Stimulated activated CD8-positive, alpha-beta memory T cell treated with anti-CD3 and anti-CD28 coated beads, Interleukin-7, amount 100 ng/mL, for 1 hour (primary cell): Measurements from ENCODE around the gene KRT26.
"Not testable (repeated sequence)": the region's sequence is repeated elsewhere in the genome, so short reads cannot be mapped to it uniquely, and the experiment has no call there.

Experiments used
- DNase-seq, 2 donors: peaks; one replicate each; pipeline ENCODE4 v3.0.0-alpha.2; 2020; ENCODE audit warnings: low read depth in 2 of 2

KRT26 gene

DNA sequence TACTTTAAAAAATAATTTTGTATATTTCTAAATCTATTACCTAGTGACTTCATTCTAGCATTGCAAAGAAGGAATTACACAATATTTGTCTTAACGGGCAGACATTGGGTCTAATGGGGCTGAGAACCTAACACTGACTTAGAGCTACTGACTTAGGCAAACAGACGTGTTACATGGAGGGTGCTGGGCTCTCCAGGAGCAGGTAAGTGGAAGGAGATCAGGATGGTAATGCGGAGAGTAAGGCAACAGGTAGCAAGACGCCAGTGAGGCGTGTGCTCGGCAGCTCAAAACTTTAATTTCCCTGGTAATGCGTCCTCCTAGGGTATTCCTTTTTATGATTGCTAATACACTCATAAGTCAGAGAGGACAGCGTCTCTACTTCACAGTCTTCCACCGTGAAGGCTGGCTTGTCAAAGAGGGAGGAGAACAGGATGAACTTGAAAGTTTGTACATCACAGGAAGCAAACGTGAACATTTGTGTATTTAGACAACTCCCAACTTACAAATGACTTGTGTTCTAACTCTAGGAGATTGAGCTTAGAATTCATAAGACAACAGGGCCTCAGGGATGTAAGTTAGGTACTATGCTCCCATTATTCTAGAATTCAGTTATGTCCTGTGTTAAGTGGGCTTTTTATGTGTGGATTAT lies 23.1 kb upstream of the KRT26 start:
- no peak for DNase-seq

DNA sequence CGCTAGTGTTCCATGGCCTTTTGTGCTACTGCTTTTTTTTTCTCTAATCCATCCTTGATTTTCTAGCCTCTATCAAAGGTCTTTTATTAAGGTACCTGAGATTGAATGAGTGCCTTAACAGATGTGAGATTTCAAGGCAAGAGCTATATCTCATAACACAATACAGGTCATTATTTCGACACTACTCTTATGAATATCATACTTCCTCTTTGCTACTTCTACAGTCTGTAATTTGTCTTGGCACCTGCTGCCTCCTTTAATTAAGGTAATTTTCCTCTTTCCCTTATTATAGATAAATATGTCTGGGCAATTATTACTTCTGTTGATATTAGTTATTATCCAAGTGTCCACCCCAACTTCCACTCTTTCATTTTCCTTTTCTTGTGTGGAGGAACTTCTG lies 22.5 kb upstream of the KRT26 start:
- DNase-seq, result no peak

DNA sequence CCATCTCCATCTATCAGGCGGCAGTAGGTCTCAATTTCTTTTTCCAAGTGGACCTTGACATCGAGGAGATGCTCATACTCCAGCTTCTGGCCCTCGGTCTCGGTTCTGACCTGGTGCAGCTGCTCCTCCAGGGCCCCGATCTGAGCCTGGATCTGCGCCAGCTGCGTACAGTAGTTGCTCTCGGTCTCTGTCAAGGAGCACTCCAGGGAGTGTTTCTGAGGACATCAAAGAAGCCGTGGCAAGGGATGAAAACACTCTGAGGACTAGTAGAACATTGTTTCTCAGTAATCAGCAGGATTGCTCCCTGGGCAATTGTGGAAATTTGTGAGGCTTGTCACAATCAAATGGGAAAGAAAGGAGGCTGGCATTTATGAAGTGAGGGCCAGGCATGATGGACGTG lies 21.8 kb upstream of the KRT26 start:
- DNase-seq, result no peak

DNA sequence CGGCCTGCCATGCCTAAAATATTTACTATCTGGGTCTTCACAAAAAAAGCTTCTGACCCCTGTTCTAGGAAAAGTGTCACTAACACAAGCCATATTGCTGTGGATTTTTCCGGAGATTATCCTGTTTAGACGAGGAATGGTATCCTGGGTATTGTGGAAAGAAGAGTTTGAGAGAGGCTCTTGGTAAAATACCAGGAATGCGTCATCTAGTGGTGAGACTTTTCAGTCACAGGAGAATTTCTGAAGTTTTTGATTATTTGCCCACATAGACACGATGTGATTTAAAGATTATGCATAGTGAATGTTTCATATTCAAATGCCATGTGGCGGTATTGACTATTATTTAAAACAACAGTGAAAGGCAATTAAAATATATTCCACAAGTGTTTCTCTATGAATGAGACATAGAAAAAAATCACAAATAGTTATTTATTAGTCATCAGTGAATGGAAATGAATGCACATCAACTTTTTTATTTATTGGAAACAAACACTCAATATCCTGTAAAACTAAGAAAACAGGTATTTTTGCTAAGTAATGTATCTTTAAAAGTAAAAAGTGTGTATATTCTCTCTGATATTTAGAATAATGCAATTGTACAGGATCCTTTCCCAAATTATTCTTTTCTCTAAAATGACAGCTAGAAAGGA lies 19.9 kb upstream of the KRT26 start:
- DNase-seq, result no peak

DNA sequence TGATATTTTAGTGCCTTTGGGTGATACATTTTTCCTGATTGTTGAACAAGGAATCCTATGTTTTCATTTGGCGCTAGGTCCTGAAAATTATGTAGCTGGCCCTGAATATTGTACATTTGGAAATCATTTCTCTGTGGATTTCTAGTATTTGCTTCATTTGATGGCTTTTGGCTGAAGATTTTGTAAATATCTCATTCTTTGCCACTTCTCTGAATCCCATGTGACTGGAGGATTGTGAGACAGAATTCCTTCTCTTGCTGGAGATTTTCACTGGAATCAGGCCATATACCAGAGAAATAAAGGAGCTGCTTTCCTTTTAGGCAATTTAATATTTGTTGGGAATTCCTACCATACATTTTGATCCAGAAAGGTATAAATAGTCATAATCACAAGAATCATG lies 19.1 kb upstream of the KRT26 start:
- DNase-seq, result no peak

DNA sequence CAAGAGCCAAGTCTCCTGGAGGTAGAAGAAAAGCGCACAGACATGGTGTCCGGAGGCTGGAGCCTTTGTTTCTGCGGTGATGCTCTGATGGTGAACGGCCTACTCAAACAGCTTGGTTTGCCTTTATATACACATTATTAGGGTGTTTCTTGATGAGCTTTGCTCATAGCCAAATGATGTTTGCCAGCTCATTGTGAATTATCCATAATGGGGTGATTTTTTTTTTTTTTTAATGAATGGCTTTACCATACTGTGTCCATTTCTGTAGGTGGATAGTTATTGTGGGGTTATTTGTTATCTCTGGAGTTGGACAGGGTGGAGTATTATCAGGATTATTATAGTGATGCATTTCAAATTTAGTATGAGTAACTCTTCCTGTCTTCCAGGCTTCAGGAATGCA lies 10.4 kb upstream of the KRT26 start, which contains the start of gene KRT27:
KRT27 (minus strand) TSS at position 101 of the 400 bp plus-strand sequence; CDS start at position 44, 57 bp downstream.
- no peak for DNase-seq

DNA sequence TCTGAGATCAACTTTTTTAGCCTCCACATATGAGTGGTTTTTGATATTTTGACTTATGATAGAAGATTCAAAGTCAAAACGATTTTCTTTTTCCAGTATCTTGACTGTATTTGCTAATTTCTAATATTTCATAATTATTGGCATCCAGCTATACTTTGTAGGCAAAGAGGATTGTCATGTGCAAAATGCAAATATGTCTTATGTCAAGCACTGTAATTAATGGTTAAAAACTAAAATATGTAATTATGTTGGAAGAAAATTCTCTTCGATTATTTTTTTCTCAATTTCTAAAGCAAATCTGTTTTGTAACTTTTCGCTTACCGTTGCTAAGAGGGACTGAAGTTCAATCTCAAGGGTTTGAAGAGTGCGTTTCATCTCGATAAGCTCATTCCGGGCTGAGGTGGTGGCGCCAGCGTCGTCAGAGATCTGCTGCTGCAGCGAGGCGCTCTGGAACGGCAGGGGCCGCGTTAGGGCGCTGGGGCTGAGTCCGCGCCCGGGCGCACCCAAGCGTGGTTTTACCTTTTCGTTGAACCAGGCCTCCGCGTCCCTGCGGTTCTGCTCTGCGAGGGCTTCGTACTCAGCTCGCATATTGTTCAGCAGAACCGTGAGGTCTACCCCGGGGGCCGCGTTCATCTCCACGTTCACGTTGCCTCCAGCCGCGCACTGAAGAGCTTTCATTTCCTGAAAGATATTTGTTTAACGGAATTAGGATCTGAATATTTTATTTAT lies 7.3 kb upstream of the KRT26 start:
- no peak for DNase-seq

DNA sequence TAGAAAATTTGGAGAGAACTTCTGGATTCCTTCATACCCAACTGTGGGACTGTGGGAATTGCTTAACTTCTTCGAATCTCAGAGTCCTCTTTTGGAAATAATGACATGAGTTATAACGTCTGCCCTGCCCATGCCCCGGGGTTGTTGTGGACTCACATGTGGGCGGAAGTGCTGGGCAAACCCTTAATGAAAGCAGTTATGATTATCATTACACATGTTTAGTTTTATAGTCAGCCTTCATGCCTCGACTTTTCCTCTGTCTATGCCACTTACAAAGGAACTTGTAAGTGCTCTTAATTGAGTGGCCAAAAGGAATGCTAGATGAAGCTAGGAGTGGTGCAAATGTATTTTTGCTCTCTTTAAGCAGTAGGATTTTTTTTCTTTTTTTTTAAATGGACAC lies 6.5 kb upstream of the KRT26 start:
- DNase-seq, result no peak

DNA sequence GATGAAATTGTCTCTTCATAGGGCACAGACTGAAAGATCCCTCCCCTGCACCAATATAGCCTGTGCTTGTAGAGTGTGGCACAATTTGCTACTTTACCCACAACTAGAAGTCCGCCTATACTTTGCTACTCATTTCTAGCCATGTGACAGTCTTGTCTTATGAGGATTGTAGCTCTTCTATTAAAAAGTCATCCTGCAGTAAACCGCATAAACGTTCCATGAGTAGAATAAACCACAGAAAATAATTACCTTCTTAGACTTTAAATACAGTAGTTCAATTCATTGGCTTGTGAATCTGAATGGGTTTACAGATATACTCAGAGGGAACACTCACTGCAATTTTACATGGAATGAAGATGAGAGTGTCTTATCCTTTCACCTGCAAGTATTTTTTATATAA lies 6.0 kb upstream of the KRT26 start:
- DNase-seq, result no peak

DNA sequence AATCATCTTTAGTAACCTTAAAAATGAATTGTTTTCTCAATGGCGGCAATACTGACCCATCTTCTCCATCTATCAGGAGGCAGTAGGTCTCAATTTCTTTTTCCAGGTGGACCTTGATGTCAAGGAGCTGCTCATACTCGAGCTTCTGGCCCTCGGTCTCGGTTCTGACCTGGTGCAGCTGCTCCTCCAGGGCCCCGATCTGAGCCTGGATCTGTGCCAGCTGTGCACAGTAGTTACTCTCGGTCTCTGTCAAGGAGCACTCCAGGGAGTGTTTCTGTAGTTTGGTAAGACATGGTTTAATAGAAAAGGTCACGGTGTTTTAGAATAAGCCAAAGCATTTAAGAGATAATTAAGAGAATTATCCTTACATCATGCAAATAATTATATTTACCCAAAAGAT lies 5.5 kb upstream of the KRT26 start:
- DNase-seq, result no peak

DNA sequence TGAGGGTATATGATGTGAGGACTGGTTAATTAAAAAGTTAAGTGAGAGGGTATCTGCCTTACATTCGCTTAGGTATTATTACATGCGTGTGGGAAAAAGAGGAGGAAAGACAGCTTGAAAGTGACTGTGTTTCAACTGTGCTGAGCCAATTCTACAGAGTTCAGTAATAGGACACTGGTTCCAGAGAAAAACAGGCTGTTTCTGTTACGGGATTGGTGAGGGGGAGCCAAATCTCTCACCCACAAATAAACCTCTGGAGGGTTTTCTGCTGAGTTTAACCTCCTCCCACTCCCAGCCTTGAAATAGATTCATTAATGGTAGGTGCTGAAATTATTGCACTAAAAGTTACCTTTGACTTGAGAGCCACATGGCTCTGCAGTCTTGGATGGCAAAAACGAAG lies 3.9 kb upstream of the KRT26 start:
- DNase-seq, result no peak

DNA sequence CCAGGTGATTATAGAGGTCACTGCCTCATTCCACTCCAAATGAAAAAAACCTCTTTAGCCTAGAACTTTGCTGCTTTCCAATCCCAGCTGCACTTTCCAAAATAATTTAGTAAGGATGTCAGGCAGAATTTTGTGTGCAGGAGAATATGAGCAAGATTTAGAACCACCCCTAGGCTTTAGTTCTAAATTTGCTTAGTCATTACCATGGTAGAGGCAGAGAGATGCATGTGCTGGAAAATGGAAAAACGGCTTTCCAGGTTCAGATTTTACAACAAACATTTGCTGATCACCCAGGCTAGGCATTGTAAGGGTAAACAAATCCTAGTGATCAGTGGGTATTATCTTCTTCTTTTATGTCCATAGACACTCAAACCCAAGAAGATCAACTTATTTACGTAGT lies 6.3 kb downstream of the KRT26 start:
- DNase-seq, result no peak

DNA sequence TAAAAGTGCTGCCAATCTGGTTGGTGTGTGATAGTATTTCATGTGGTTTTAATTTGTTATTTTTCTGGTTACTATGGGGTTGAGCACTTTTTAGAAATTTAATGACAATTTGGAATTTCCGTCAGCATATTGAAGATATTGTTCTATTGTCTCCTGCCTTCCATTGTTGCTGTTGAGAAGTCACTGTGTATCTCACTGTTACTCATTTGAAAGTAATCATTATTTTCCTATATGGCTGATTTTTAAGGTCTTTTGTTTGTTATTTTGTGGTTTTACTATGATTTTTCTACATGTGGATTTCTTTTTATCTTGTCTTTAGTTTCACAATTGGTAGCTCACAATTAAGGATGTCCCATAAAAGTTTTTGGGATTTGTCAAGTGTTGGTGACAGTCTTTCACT lies 8.2 kb downstream of the KRT26 start:
- DNase-seq, result no peak

DNA sequence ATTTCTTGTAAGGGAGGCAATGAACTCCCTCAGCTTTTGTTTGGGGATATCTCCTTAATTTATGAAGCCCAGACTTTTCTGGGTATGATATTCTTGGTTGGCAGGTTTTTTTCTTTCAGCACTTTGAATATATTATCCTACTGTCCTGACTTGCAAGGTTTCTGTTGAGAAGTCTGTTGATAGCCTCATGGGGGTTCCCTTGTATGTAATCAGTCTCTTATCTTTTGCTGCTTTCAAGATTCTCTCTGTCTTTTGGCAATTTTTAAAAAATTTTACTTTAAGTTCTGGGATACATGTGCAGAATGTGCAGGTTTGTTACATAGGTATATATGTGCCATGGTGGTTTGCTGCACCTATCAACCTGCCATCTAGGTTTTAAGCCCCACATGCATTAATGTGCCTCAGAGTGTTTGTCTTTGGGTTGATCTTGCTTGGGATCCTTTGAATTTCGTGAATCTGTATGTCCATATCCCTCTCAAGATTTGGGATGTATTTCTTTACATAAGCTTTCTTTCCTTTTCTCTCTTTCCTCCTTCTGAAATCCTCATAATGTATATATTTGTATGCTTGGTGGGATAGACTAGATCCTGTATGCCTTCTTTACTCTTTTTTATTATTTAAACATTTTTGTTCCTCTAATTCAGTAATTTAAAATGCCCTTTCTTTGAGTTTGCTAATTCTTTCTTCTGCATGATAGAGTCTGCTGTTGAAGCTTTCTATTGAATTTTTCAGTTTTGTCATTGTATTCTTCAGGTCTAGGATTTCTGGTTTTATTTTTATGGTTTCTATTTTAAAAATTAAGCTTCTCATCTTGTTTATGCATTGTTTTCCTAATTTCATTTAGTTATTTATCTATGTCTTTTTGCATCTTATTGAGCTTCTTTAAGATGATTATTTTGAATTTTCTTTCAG lies 11.6 kb downstream of the KRT26 start:
- no peak for DNase-seq

DNA sequence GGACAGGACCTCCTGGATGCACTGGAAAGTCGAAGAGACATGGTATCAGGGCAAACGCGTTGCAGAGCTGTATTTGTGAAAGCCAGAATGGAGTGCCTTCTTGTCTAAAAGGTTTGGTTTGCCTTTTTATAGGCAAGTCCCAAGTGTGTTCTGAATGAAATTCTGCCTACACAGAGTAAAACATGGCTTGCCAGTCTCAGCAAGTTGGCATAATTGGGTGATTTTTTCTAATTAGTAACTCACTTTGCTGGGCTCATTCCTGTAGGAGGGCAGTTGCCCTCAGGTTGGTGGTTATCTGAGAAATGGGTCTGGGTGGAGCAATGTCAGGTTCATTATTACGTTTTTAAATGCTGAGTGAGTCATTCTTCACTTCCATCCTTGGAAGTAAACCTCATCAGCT lies 16.8 kb downstream of the KRT26 start, which contains the start of gene KRT25:
KRT25 (minus strand) TSS at position 101 of the 400 bp plus-strand sequence; CDS start at position 41, 60 bp downstream.
- no peak for DNase-seq

DNA sequence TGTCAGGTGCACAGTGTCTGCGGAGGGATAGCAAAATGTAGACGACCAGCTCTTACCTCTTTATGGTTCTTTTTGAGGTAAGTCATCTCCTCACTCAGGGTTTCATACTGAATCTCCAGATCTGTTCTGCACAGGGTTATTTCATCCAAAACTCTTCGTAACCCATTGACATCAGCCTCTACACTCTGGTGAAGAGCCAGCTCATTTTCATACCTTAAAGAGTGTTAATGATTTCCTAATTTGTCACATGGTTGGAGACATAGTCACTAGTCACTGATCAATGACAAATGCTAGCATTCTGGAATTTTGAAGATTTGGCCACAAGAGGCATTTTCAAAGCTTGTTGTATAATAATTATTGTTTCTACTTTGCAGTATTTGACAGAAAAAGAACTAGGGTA lies 18.2 kb downstream of the KRT26 start:
- no peak for DNase-seq

DNA sequence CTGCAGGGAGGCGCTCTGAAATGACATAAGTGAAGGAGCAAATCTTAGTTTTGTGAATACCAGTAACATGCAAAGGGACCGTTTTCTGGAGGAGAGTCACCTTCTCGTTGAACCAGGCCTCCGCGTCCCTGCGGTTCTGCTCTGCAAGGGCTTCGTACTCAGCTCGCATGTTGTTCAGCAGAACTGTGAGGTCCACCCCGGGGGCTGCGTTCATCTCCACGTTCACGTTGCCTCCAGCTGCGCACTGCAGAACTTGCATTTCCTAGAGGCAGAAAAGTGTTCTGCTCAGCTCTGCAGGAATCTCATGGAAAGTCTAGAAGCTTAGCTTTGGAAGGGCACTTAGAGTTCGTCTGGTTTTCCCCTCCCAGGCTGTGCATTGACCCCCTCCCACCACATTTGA lies 20.9 kb downstream of the KRT26 start:
- DNase-seq, result no peak

DNA sequence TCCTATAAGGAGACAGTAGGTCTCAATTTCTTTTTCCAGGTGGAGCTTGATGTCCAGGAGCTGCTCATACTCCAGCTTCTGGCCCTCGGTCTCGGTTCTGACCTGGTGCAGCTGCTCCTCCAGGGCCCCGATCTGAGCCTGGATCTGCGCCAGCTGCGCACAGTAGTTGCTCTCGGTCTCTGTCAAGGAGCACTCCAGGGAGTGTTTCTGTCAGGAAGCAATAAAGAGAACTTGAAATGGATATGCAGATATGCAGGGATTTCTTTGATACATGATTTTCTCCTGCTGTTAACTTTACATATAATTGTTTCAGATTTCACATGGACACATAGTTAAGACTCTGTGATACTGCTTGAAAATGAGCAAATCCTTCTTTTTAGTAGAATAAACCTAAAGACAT lies 21.6 kb downstream of the KRT26 start:
- DNase-seq, result no peak

DNA sequence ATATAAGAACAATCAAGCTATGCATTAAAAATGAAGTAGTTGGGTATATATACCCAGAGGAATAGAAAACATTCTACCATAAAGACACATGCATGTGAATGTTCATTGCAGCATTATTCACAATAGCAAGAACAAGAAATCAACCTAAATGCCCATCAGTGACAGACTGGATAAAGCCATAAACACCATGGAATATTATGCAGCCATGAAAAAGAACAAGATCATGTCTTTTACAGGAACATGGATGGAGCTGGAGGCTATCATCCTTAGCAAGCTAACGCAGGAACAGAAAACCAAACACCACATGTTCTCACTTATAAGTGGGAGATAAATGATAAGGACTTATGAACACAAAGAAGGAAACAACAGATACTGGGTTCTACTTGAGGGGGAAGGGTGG lies 23.3 kb downstream of the KRT26 start:
- not testable (repeated sequence) for DNase-seq

DNA sequence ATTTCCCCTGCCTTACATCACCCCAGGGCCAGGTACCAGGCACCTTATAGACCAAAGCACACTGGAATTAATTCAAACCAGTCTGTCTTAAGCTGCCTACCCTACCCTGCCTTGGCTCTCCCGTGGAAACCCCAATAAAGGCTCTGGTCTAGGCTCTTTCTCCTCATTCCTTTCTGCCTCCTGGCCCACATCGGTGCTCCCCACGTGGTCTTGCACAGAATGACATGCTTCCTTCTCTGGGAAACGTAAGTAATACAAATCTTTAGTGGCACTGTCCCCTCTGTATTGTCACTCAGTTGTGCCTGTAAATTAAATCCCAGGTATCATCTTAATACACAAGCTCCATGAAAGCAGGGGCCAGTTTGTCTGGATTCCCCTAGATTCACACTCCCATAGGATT lies 33.4 kb downstream of the KRT26 start:
- DNase-seq, result no peak

DNA sequence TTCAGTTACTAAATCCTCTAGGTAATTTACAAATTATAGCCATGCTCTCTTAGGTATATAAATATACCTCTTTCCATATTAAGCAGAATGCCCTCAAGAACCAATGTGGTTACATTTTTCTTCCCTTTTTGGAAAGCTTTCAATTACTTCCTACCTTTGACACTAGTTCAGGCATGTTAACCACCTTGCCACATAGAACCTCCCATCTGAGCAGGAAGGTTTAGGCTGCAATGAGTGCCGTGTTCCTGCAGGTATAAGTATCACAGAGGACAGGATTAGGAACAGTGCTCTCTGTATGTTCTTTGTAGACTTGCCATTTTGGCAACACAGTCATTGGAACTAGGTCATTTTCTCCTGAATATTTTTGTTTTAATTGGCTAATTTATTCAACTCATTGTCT lies 37.0 kb downstream of the KRT26 start:
- DNase-seq, result no peak

DNA sequence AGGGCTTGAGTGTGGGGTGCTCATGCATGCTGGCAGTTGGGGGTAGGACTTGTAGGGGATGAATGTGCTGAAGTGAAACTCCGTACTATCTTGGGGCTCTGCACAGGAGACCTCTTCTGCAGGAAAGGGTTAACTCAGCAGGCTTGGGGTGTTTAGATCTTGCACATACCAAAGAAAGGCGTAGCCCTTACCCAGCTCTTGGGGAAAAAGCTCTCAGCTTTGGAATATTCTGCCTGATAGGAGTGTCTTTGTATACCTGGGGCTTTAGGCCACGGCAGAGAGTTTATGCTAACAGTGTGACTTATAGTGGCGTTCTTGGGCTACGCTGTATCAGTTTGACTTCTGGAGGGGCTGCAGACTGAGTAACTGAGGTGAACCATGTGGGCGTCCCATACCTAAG lies 38.0 kb downstream of the KRT26 start:
- DNase-seq, result no peak
